Retina (tissue), 1 donor: ENCODE measurements around the gene CRLF2.
"Not testable (repeated sequence)": the region's sequence is repeated elsewhere in the genome, so short reads cannot be mapped to it uniquely, and the experiment has no call there.

Source experiments
- DNase-seq: peaks from one replicate; pipeline ENCODE4 v3.0.0-alpha.2; 2016

Gene CRLF2

GRCh38 chrX:1212532-1212931, at the start of gene CRLF2:
TSS of gene CRLF2 (minus strand) at chrX:1212649. CDS start at chrX:1212634, 15 bp downstream.
- DNase-seq, result no peak

- not testable (repeated sequence) for DNase-seq
Measured at GRCh38 chrX:1261771-1262170, 49.3 kb upstream of the CRLF2 start.

GRCh38 chrX:1261285-1261684, 48.8 kb upstream of the CRLF2 start:
- DNase-seq, result no peak

GRCh38 chrX:1252861-1253260, 40.4 kb upstream of the CRLF2 start:
- DNase-seq, result no peak

GRCh38 chrX:1249101-1249887, 36.8 kb upstream of the CRLF2 start:
- peak; percentile 69 for DNase-seq

- no peak for DNase-seq
Measured at GRCh38 chrX:1248331-1249061, 36.0 kb upstream of the CRLF2 start.

GRCh38 chrX:1246816-1247215, 34.4 kb upstream of the CRLF2 start:
- peak; percentile 79 for DNase-seq

- no peak for DNase-seq
Measured at GRCh38 chrX:1244164-1245076, 32.0 kb upstream of the CRLF2 start.

- no peak for DNase-seq
Measured at GRCh38 chrX:1242891-1243402, 30.5 kb upstream of the CRLF2 start.

GRCh38 chrX:1240551-1240950, 28.1 kb upstream of the CRLF2 start:
- DNase-seq, result not testable (repeated sequence)

- no peak for DNase-seq
Measured at GRCh38 chrX:1239681-1240142, 27.3 kb upstream of the CRLF2 start.

GRCh38 chrX:1231850-1232465, 19.5 kb upstream of the CRLF2 start:
- DNase-seq, result no peak

- DNase-seq, result not testable (repeated sequence)
Measured at GRCh38 chrX:1228101-1228500, 15.7 kb upstream of the CRLF2 start.

GRCh38 chrX:1226249-1226648, 13.8 kb upstream of the CRLF2 start:
- no peak for DNase-seq

GRCh38 chrX:1224954-1225353, 12.5 kb upstream of the CRLF2 start:
- DNase-seq, result no peak

GRCh38 chrX:1223242-1223600, 10.8 kb upstream of the CRLF2 start:
- DNase-seq, result no peak

GRCh38 chrX:1222531-1223241, 10.2 kb upstream of the CRLF2 start:
- DNase-seq, result no peak

- no peak for DNase-seq
Measured at GRCh38 chrX:1221296-1221845, 8.9 kb upstream of the CRLF2 start.

GRCh38 chrX:1218286-1218685, 5.8 kb upstream of the CRLF2 start:
- no peak for DNase-seq

- no peak for DNase-seq
Measured at GRCh38 chrX:1215123-1215823, 2.8 kb upstream of the CRLF2 start.

GRCh38 chrX:1213971-1214370, 1.5 kb upstream of the CRLF2 start:
- no peak for DNase-seq
